ENCODE measurements around the gene CDK5RAP1.
A peak's percentile ranks its signal among the peaks of the same experiment; 100 is the strongest.

CDK5RAP1 gene

GRCh38 chr20:33338467-33339258 is 62.7 kb downstream of the CDK5RAP1 start:
- DNase-seq (ENCODE audit: extremely low spot score, insufficient read length, low read depth): no peak
- no peak for FAIRE-seq

GRCh38 chr20:33337531-33338165 is 63.7 kb downstream of the CDK5RAP1 start:
- DNase-seq (ENCODE audit: extremely low spot score, insufficient read length, low read depth): peak; percentile 15
- FAIRE-seq: peak; percentile 69

GRCh38 chr20:33337119-33337518 is 64.2 kb downstream of the CDK5RAP1 start:
- no peak for DNase-seq (ENCODE audit: extremely low spot score, insufficient read length, low read depth)
- no peak for FAIRE-seq

- no peak for DNase-seq (ENCODE audit: extremely low spot score, insufficient read length, low read depth)
- no peak for FAIRE-seq
Measured at GRCh38 chr20:33336375-33336774, 64.9 kb downstream of the CDK5RAP1 start.

DNA sequence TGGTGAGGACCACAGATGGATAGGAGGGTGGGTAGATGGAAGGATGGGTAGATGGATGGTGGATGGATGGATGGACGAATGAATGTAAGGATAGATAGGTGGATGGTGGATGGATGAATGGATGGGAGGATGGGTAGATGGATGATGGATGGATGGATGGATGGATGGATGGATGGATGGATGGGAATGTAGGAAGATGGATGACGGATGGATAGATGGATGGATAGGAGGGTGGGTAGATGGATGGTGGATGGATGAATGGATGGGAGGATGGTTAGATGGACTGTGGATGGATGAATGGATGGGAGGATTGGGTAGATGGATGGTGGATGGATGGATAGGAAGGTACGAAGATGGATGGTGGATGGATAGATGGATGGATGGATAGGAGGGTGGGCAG is 67.2 kb downstream of the CDK5RAP1 start:
- DNase-seq (ENCODE audit: extremely low spot score, insufficient read length, low read depth) (no peak), FAIRE-seq (no peak)

DNA sequence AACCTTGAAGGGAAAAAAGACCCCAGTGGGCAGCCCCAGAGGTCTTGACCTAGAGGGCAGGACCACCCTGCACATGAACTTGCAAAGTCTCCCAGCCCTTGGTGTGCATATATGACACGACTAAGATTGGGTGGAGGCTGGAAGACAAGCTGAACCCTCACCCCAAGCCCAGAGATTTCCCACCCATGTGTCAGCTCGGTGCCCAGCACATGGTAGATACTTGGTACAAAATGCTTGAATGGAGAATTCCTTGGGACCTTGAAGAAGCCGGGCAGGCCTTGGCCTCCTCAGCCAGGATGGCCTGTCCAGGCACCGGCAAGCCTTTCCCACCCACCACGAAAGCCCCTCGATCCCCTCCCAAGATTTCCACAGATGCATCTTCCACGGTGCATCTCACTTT is 67.7 kb downstream of the CDK5RAP1 start:
- DNase-seq (ENCODE audit: extremely low spot score, insufficient read length, low read depth) (no peak), FAIRE-seq (no peak)

DNA sequence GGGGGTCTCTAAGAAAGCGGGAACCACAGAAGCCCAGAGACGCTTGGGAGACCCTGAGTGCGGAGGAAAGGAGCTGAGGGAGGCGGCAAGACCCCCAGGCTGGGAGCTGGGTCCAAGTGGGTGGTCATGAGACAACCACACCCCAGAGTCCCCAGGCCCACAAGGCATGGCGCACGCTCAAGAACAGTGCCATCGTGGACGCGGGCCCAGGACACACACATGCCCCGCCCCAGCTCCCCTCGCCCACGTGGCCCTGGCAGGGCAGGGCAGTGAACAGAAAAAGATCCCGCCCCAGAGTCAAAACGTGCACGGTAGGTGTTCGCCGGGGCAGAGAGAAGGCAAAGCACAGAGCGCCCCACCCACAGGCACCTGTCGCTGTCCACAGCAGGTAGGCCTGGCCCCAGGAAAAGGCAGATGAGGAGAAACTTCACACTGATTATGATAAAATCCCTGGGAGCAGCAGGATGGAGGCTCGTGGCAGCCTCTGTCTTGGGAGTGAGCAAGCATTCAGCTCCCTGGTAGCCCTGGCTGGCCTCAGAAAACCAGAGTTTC is 68.3 kb downstream of the CDK5RAP1 start:
- DNase-seq (ENCODE audit: extremely low spot score, insufficient read length, low read depth): no peak

DNA sequence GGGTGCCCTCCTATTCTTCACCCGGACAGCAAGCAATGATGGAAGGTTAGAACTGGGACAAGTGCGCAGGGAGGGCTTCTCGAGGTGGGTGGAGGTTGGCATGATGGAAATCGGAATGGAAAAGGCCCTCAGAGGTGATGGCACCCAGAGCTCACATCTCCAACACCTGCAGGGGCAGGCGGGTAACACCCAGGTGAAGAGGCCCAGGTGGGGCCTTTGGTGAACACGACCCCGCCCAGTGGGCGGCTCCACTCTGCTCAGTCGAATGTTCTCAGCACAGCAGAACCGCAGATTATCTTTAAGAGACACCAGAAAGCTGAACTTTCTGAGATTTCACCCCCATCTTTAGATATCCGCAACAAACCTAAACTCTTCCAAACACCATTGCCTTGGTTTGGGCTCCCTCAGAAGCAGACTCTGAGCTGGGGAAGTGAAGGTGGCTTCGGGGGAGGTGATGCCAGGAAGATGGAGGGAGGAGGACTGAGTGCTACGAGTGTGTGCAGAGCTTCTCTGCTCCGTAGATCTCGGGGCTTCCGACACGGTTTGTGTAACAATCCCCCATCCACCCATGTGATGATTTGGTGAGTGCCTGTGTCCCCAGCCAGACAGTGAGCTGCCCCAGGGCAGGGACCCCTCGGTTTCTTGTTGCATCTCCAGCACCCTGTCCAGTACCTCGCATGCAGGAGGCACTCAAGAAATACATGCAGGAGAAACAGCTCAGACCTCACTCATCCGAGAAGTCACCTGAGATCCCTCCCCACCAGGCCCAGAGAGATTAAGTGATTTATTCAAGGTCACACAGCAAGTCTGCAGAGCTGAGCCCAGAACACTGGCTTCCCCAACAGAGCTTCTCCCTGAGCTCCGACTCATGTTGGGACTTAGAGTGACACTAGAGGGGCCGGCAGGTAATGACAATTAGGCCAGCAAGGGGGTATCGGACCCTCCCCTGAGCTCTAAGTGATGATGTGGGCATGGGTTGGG is 72.9 kb downstream of the CDK5RAP1 start:
- no peak for FAIRE-seq
- DNase-seq (ENCODE audit: extremely low spot score, insufficient read length, low read depth): no peak

More for the DNA sequence above, 68.3 kb downstream of the CDK5RAP1 start:
- FAIRE-seq: no peak

DNA sequence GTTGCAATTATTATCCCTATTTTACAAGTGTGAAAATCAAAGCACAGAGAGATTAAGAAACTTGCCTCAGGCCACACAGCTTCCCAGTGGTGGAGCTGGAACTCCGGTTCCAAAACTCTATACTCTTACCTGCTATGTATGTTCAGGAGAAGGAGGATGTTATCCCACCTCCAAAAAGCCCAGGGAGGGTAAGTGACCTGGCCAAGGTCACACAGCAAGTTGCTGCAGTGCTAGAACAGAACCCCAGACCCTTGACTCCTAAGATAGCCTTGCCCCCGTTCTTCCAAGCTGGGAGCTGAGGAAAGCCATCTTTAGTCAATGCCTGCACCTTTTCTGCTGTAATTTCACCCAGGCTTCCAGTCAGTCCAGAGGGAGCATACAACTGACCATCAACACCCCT is 76.0 kb downstream of the CDK5RAP1 start:
- DNase-seq (ENCODE audit: extremely low spot score, insufficient read length, low read depth) (no peak), FAIRE-seq (no peak)

GRCh38 chr20:33323236-33323635 is 78.1 kb downstream of the CDK5RAP1 start:
- FAIRE-seq: no peak
- DNase-seq (ENCODE audit: extremely low spot score, insufficient read length, low read depth): no peak

DNA sequence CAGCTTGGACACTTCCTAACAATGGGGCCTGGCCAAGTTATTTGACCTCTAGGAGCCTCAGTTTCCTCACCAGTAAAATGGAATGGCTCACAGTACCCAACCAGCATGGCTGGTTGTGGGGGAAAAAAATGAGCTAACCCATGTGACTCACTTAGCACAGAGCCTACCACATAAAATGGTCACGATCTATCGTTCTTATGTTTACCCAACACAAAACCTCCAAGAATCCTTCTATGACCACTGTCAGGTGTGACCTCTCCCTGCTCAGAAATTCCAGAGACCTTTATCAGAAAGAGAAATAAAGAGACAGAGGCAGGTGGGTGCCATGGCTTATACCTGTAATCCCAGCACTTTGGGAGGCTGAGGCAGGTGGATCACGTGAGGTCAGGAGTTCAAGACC is 78.9 kb downstream of the CDK5RAP1 start:
- DNase-seq (ENCODE audit: extremely low spot score, insufficient read length, low read depth): no peak
- FAIRE-seq: no peak

DNA sequence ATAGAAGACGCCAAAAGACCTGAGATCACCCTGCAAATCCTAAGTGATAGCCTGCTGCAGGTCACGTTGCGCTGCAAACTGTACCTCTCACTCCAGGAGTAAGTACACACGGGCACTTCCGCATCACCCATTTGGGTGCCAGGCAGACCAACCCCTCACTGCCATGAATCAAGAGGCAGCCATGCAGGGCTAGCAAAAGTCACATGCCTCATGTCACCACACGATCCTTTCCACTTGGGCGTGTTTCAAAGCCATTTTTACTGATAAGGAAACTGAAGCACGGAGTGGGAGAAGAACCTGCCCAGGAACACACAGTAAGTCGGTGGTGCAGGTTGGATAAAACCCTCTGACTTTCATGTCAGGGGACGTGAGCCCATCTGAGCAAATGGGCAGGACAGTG is 81.3 kb downstream of the CDK5RAP1 start:
- DNase-seq (ENCODE audit: extremely low spot score, insufficient read length, low read depth) (no peak), FAIRE-seq (no peak)

GRCh38 chr20:33318096-33318429 is 83.3 kb downstream of the CDK5RAP1 start:
- no peak for DNase-seq (ENCODE audit: extremely low spot score, insufficient read length, low read depth)
- no peak for FAIRE-seq

- FAIRE-seq: no peak
Measured at GRCh38 chr20:33317424-33318095, 83.8 kb downstream of the CDK5RAP1 start.

GRCh38 chr20:33316958-33317357 is 84.4 kb downstream of the CDK5RAP1 start:
- no peak for DNase-seq (ENCODE audit: extremely low spot score, insufficient read length, low read depth)
- no peak for FAIRE-seq

More at GRCh38 chr20:33317424-33318095, 83.8 kb downstream of the CDK5RAP1 start:
- DNase-seq (ENCODE audit: extremely low spot score, insufficient read length, low read depth): no peak

GRCh38 chr20:33316343-33316742 is 85.0 kb downstream of the CDK5RAP1 start:
- FAIRE-seq (no peak), DNase-seq (ENCODE audit: extremely low spot score, insufficient read length, low read depth) (no peak)

GRCh38 chr20:33313686-33314314 is 87.5 kb downstream of the CDK5RAP1 start:
- no peak for FAIRE-seq
- DNase-seq (ENCODE audit: extremely low spot score, insufficient read length, low read depth): no peak

DNA sequence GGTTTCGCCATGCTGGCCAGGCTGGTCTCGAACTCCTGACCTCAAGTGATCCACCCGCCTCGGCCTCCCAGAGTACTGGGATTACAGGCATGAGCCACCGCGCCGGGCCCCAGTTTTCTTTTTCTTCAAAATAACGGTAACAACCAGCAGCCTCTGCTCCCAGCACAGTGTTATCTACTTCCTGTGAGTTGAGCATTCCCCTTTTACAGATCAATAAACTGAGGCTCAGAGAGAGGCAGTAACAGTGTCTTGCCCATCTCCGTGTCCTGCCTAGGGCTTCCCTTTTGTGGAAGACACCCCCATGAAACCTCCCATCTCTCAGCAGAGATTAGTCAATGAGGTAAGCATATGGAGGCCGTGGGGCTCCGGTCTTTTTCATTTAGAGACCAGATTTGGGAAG is 88.7 kb downstream of the CDK5RAP1 start:
- FAIRE-seq: no peak

DNA sequence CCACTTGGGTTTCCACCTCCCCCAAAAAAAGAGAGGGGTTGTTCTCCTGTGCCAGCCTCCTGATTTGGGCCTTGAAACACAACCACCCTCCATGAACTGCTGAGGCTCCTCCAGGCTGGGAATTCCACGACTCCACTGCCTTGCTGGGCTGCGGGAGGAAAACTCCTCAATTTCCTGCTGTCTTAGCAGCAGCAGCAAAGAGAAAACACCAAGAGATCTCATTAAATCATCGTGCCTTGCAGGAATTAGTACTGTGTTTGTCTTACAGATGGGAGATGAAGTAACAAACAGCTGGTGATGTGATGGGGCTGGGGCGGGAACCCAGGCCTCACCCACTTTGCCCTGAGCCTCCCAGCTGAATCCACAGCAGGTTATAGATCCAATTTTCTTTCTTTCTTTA is 89.3 kb downstream of the CDK5RAP1 start:
- no peak for DNase-seq (ENCODE audit: extremely low spot score, insufficient read length, low read depth)
- FAIRE-seq: no peak

More for the DNA sequence above, 88.7 kb downstream of the CDK5RAP1 start:
- DNase-seq (ENCODE audit: extremely low spot score, insufficient read length, low read depth): no peak
